Fibroblast of the aortic adventitia (primary cell): ENCODE results near the gene MTMR10. TPM values are rescaled to one million over a fixed set of nuclear protein-coding genes. Genes with fewer than 3 reads are reported as not detected.

Experiments used
- DNase-seq: peaks from one replicate; pipeline ENCODE4 v3.0.0-alpha.2; 2010; ENCODE audit warnings: low read depth
- H3K4me3 ChIP-seq: 2 replicates; pipeline ENCODE4 v1.5.1; 2011; ENCODE audit warnings: low read depth, mild to moderate bottlenecking, control low read depth, low read length, moderate library complexity
- CTCF ChIP-seq: IDR thresholded peaks from 2 replicates; pipeline ENCODE4 v1.5.1; 2011; ENCODE audit warnings: mild to moderate bottlenecking, low read length, control low read depth, inconsistent platforms; ENCODE audit not compliant: insufficient read depth
- small RNA-seq: library from RNA; depleted of rRNA; stranded (forward); fragments of <200 nt; gene quantifications from one replicate; pipeline ENCODE3, GENCODE V24; 2012
- total RNA-seq: library from RNA; depleted of rRNA; stranded (reverse); fragments of >200 nt; gene quantifications from 2 replicates; pipeline ENCODE4 v1.2.3, GENCODE V29; 2012; ENCODE audit warnings: low replicate concordance

MTMR10 gene
- total RNA-seq, 1 donor: 16.2 TPM

GRCh38 chr15:30904812-30905211, 86.6 kb downstream of the MTMR10 start:
- TF ChIP-seq CTCF: no peak
- H3K4me3 ChIP-seq: peak overlapping the region; percentile 3
- no peak for DNase-seq

- peak within 1 kb of the TSS; percentile 95 for H3K4me3 ChIP-seq
- peak; percentile 81 for DNase-seq
- TF ChIP-seq CTCF: no peak
These were observed 87.8 kb downstream of the MTMR10 start, which contains the start of gene FAN1 for GRCh38 chr15:30903497-30904187. TSS of gene FAN1 (plus strand) at chr15:30903915. CDS start at chr15:30904664, 749 bp downstream.

GRCh38 chr15:30901889-30902288, 89.5 kb downstream of the MTMR10 start:
- DNase-seq: no peak
- no peak overlapping the region for H3K4me3 ChIP-seq
- TF ChIP-seq CTCF: no peak

GRCh38 chr15:30896211-30896606, 95.2 kb downstream of the MTMR10 start:
- H3K4me3 ChIP-seq: no peak overlapping the region
- no peak for DNase-seq
- no peak for TF ChIP-seq CTCF

GRCh38 chr15:30895461-30896210, 95.8 kb downstream of the MTMR10 start:
- TF ChIP-seq CTCF: no peak
- H3K4me3 ChIP-seq: no peak overlapping the region
- DNase-seq: no peak

- H3K4me3 ChIP-seq: no peak overlapping the region
- DNase-seq: no peak
- no peak for TF ChIP-seq CTCF
These were observed 102.2 kb downstream of the MTMR10 start for GRCh38 chr15:30889196-30889595.

Small RNA genes lying within 50 kb of the gene (small RNA-seq; reads per million reads assigned to genes)
- gene RNU6-466P: not detected

Other genes starting within 250 kb of the MTMR10 start
- 12.3 and 17.8 TPM in 2 replicates for gene FAN1, start 87.7 kb downstream of the MTMR10 start, total RNA-seq
- not detected in 2 replicates for gene TRPM1, start 110.1 kb upstream of the MTMR10 start, total RNA-seq